DMS53 treated with DMSO at 0.1 percent for 48 hours (cell line): ENCODE data around the gene SPTB.
A peak's percentile ranks its signal among the peaks of the same experiment; 100 is the strongest.

Source experiments
- DNase-seq: peaks from one replicate; lab custom pipeline; 2025; ENCODE audit not compliant: unreplicated experiment; lab: John Stamatoyannopoulos, UW

The SPTB gene

DNA sequence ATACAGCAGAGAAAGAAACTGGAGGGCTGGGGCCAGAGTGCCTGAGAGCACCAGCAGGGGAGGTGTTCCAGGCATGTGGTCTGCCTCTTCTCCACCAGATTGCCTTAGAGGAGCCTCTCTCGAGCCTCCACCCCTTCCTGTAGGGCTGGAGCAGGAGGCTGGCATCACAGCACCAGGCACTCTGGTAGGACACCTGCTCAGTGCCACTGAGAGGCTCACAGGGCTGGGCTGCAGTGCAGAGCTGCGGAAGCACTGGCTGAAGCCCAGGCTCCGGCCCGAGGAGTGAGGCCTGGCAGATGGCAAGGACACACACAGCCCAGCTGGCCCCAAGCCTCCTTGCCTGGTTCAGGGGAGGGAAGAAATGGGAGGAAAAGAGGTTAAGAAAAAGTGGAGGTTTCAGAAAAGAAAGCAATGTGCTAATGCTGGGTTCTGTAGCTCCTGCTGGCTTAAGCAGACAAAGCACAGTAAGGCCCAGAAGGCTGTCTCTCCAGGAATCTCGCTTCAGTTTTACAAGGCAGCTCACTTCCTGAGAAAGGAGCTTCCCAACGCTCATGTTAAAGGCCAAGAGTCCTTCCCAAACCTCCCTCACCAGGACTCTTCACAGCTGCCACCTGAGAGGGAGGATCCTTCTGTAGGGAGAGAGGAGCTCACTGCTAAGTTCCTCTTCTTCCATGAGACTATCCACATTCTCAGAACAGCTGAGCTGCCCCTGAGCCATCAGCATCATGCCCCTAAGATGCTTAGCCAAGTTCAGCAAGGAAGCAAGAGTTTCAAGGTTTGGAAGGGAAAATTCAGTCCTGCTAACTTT, 23.8 kb downstream of the SPTB start:
- peak; percentile 68 for DNase-seq

DNA sequence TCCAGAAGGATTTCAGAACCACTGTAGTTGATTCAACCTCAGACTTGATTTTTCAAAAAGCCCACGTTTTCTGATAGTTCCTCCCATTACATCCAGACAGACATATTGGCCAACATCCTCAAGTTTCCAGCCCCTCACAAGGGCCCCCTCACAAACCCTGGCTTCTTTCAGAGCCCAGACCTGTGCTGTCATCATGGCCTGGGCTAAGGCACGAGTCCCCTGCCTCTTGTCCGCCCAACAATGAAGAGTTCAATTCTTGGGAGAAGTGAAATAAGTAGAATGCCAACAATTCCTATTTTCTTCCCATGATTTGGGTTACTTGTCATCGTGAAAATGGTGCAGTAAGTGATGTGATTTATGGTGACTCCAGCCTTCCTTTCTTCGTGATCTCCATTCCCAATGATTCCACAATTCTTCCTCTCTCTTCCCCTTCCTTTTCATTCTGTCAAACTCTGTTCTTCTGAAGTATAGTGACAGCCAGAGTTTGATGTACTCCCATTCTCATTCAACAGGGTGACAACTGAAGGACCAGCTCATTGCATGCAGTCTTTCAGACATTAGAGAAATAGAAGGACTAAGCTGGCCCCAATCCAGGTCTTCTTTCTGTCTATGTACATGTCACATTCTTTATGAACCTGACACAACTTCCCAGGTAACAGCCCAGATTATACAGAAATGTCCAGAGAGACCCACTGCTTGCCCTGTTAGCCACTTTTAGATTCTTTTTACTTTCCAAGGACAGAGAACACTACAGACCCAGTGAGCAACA, 29.2 kb downstream of the SPTB start:
- no peak for DNase-seq

DNA sequence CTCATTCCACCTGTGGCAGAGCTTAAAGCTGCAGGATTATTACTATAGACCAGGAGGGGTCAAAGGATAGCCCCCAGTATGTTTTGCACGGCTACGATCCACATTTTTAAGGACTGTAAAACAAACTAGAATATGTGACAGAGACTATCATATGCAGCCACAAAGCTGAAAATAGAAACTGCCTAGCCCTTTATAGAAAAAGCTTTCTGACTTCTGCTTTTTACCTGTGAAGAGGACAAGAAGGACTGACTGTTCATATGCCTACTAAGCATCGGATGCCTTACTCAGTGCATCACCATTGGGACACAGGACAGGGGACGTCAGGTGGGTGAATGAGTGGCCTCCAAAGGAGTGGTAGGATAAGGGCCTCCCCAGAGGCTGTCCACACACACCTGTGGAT, 29.8 kb downstream of the SPTB start:
- no peak for DNase-seq

DNA sequence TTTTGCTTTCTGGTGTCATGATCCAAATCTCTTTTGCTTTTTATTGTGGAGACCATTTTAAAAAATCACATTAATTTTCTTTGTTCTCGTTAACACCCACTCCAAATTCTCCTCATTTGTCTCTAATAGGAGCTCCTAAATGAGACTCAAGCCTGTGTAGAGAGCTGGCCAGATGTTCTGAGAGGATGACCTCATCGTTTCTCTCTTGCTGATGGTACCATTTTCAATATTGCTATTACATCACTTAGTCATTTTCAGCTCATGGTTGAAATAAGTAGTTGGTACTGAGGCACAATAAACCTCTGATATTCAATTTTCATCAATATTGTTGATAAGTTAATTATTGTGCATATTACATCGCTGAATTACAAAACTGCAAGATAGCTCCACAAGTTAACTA, 31.5 kb downstream of the SPTB start:
- DNase-seq, result no peak

DNA sequence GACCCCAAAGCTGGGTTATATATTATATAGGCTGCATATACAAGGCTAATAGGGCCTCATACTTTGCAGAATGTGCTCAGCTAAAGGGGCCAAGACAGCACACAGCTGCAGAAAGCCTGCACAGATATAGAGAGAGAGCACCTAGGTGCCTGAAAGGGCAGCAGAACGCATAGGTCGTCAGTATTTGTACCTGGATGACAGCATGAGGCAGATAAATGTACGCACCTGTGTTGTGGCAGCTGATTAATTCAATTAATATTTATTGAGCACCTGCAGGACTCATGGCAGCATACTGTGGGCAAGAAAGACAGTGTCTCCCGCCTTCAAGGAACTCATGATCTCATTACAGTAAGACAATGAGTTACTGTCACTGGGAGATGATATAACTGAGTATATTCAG, 33.4 kb downstream of the SPTB start:
- no peak for DNase-seq

DNA sequence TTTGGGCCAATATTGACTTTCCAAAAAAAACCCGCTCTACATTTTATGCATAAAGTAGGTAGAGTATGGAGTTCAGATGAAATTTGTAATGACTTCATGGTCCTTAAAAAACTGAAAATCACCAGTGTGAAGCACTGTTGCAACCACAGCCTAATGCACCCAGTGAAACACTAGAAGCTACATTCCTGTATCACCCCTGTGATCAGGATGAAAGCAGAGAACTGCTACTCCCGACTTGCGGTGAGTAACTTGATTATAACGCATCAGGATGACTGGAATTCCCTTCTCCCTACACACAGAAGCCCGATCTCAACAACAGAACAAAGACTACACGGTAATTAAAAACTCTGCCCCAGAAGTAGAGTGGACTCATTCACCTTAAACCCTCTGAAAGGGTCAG, 33.8 kb downstream of the SPTB start:
- DNase-seq, result no peak

DNA sequence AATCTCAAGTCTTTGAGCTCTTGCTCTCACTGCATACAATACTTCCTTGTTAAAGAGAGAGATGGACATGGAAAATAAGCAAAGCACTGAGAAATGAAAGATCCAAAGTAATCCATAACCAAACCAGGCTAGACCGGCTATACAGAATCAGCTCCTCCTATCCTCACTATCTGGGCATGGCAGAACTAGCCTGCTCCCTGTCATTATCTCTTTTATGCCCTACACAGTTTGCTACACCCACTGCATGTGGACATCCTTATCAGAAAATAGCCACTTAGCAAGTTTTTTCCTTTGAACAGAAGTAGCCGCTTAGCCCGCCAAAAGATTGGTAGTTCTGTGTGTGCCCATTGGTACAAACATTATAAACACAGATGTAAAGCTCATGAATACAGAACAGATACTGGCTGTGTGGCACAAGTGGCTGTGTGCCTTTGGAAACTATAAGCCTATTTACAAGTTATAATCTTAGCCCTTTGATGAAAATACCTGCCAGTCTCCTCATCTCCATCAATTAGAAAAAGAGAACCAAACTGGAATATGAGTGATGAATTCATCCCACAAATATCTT, 34.7 kb downstream of the SPTB start:
- DNase-seq, result no peak

DNA sequence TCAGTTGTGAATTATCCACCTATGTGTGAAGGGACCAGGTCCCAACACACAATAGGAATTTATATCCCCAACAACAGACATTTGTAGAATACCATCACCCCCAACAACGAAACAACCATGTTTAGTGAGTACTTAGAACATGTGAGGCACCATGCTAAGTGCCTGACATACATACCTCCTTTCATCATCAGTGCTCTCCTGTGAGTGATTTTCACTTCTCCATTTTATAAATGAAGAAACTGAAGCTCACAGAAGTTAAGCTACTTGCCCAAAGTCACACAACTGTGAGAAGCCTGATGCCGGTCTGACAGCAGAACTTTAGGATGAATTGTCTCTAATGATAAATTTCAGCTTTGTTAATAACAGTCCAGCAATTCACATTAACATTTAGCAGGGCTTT, 35.4 kb downstream of the SPTB start:
- no peak for DNase-seq

DNA sequence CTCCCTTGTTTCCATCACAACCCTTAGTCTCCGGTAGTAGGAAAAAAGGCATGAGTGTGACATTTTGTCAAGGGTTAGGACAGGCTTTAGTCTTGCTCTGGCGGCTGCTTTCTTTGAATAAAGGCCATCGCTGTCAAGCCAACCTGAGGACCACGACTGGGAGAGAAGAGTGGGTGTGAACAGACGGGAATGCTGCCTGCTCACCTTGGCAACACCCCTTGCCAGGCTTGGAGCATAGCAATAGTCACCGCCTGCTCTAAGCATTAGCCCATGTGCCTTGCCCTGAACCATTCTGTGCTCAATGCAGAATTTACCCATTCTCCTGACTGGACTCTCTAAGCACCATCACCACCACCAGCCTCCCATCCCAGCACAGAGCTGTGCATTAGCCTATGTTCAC, 36.2 kb downstream of the SPTB start:
- DNase-seq, result no peak

DNA sequence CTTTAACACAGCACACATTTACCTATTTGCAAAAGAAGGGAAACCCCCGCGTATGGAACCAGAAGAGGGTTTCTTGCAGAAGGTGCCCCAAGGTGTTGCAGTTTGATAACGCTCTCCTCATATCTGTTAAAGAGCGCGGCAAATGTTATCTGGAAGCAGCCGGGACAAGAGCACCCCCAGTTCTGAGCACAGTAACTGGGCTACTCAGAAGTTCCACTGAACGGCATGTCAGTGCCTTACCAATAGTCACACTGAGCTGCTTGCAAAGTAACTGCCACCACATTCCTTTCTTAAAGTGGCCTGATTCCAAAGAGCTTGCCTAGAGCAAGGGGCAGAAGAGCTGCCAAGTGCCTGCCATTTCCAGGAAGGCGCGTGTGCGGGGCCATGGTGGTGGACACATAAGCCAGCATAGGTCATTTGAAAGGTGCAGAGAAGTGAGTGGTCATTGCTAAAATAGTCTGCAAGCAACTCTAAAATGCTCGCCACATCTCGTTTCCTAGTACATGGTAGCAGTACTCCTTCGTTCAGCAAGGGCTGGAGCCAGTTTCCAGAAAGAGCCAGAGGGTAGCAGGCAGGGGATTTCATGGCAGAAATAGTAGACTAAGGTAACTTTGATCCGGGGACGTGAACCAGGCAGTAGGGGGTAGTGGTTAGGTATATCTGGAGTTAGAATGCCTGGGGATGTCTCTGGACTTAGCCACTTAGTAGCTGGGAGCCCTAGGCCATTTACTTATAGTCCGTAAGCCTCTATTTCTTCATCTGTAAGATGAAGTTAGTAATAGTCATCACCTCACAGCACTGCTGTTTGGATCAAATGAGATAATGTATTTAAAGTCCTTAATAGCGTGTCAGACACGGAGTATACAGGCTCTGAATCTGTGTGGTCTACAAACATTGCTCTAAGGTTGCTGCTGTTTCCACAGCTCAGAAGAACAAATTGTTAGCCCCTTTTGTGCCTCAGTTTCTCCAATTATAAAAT, 37.6 kb downstream of the SPTB start:
- no peak for DNase-seq

DNA sequence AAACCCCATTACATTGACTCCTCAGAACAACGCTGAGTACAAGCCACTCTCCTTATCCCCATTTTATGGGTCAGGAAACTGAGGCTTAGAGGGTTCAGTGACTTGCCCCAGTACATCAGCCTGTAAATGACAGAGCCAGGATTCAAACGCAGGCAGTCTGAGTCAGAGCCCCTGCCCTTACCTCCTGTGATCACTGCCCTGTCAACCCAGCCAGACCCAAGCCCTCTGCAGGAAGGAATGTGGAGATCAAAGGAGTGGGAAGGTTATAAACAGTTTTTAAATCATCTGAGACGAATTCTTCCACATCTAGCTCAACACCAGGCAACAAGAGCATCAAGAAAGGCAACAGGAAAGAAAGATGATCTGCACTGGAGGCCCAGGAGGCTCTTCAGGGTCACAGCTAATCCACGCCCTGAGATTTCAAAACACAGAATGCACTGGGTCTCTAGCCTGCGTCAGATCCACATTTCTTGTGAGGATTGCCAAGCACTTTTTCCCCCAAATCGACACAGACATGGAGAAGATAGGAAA, 38.5 kb downstream of the SPTB start:
- no peak for DNase-seq

DNA sequence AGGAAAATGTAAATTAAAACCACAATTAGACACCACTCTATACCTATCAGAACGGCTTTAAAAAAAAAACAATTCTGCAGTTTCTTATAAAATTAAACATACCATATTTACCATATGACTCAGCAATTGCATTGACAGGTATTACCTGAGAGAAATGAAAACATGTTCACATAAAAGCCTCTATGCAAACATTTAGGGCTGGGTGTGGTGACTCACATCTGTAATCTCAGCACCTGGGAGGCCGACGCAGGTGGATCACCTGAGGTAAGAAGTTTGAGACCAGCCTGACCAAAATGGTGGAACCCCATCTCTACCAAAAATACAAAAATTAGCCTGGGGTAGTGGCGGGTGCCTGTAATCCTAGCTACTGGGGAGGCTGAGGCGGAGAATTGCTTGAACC, 41.1 kb downstream of the SPTB start:
- DNase-seq, result peak; percentile 86

DNA sequence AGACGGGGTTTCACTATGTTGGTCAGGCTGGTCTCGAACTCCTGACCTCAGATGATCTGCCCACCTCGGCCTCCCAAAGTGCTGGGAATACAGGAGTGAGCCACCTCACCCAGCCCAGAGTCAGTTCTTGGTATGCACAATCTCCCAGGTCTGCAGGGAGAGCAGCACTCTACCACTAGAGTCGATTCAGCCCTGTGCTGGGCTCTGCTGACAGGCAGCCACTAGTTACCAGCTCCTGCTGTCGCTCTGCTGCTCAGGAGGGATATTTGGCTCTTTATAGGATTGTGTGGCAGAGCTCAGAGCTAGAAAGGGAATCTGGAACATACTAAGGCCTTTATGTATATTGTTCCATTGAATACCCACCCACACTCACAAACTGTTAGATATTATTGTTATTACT, 44.3 kb downstream of the SPTB start:
- no peak for DNase-seq

DNA sequence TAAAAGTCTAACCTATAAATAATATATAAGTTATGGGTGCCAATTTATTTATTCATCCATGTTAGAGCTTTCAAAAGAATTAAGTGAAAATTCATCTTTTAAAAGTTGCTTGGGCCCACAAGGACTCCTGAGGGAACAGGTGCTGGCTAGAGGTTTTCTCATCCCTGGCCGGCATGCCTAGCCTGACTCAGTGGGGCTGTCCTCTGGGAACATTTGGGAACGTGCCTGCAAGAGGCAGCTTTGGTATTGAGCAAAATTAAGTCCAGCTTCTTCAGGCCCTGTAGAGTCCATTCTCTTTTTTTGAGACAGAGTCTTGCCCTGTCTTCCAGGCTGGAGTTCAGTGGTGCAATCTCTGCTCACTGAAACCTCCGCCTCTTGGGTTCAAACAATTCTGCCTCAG, 44.7 kb downstream of the SPTB start:
- DNase-seq, result no peak

DNA sequence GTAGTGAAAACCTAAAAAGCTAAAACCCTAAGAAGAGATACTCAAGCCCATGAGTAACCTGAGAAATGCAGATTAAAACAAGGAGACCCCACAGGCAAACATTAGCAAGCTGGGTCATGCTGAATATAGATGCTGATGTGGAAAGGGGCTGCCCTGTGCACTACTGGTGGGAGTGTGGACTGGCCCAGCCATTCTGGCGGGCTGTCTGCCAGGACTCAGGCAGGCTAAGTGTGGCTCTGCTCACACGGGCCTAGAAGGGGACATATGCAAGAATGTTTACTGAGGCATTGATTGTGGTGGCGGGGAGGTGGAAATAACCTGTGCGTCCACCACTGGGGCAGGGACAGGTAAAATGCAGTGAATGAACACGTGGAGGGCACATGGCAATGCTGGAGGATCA, 48.3 kb downstream of the SPTB start:
- no peak for DNase-seq

DNA sequence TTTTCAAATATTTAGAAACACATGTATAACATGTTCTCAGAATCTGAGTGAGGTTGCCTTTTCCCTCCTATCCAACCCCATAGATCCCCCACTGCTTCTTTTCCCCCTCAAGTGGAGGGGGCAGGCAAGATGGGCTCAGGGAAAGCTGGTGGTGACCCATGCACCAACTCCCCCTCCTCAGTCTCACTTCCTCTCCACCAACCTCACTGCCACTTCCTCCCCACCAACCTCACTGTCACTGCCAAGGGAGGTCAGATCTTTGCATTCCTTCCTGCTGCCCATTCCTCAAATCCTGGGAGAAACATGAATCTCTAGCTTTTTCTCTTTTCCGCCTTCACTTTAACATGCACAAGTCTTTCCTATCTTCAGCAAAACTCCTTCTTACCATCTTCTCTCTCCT, 48.7 kb downstream of the SPTB start:
- DNase-seq, result no peak

DNA sequence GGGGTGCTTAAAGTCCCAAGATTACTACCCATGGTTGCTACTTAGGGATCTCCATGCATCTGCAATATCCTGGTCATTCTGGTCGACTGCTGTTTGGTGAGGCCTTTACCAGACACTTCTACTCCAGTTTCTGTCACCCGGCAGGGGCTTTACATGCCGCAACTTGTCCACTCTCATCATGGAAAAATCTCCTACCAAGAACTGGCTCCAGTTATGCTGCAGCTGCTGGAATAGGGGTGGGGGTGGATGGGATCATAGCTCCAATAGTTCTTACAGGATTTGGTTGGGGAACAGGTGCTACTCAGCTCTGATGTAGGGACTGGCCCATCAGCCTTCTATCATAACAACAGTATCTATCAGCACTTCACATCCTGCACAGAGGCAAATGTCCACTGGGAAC, 51.6 kb downstream of the SPTB start:
- DNase-seq, result no peak

DNA sequence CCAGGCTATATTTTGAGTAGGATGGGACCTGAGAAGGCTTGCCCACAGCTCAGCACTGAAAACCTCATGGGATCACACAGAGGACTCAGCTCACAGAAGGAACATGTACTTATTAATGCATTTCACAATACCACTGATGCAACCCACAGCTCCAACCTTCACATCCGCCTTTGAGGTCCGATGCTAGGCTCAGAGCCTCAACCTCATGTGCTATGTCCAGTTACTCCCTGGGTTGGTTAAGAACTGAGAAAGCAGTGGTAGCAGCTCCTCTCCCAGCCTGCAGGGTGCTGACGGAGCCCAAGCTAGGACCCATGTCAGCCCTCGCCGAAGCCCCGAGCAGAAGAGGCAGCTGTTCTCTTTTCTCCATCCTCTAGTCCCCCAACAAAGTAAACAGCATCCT, 52.9 kb downstream of the SPTB start:
- DNase-seq, result no peak

DNA sequence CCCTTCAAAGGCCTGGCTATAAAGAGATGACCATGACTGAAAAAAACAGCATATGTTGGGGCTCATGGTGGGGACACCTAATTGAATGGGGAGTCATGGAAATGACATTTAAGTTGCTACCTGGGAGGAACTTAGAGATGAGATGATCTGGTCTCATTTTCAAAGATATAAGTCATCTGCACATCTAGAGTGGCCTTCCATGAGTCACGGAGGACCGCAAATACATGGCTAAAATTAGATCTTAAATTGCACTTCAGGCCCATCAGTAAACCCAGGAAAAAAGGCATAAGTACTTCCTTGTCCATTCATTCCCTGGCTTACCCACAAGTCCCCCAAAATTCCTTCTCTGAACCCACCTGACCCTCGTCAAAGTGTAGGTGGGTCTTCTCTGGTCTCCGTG, 53.4 kb downstream of the SPTB start:
- peak; percentile 56 for DNase-seq

DNA sequence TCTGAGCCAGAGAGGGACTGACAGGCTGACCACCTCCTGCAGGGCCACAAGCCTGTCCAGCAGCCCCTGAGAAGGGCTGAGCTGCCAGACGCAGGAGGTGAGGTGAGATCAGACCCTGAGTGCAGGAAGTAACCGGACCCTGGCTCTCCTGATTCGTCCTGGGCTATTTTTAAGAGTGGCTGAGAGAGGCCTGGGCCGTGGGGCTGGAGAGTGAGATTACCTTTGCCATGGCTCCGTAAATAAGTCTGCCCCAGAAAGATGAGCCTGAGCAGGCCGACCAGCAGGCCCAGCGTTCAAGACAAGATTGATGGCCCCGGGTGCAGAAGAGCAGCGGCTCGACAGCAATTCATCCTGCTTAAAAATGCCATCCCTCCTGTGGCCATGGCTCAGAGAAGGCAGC, 54.2 kb downstream of the SPTB start:
- no peak for DNase-seq

DNA sequence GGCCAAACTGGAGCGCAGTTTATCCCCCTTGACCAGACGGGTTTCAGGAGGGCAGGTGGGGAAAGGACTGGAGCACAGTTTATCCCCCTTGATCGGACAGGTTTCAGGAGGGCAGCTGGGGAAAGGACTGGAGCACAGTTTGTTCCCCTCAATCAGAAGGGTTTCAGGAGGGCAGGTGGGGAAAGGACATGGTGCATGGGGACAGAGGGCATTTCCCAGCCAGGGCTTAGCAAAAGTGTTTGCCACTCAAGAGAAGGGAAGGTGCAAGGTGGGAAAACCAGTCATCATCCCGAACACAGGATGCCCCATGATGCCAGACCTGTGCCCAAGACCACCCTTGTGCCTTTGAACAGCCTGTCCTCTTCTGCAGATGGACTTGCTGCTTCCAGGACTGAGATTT, 54.7 kb downstream of the SPTB start:
- DNase-seq, result no peak
